C4-2B (cell line): ENCODE measurements around the gene RIMBP2.

Experiments
- CTCF ChIP-seq: fragments of 450-650 bp; conservative IDR thresholded peaks from 2 replicates; pipeline ENCODE4 v1.5.1; 2017; ENCODE audit warnings: mild to moderate bottlenecking
- ZFX ChIP-seq: fragments of 450-650 bp; IDR thresholded peaks from 2 replicates; pipeline ENCODE4 v1.6.1; 2017

DNA sequence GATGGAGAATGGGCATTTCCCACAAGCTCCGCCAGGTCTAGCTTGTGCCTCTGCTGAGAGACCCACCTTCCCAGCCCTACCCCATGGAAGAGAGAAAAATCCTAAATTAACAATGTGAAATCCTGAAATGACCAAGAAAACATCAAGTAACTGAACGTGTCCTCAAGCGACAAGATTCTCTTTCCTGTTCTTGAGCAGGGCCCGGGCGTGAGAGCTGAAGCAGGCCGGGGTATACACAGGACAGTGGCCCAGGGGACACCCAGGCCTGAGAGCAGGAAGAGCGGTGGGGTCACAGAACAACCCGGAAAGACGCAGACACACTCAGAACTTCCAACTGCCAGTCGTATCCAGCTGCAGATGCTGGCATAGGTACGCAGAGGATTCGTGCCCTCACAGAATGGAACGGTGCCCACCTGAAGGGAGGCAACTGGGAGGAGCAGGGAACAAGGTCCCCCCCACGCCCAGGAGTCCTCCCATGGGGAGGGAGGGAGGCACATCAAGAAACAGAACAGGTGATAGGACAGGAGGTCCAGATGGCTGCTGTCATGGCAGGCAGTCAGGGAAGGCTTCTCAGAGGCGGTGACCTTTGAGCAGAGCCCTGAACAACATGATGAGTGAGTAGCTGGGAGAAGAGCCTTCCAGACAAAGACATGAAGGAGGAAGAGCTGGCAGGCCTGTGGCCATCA lies 9.1 kb downstream of the RIMBP2 start:
- TF ChIP-seq CTCF (no peak), ZFX (no peak)
